Coronary artery (tissue), 2 donors: ENCODE results near the gene EID2B.

Experiments
- DNase-seq: peaks from one replicate; pipeline ENCODE4 v3.0.0-alpha.2; 2017; ENCODE audit warnings: low spot score
- H3K27ac ChIP-seq, 2 donors: fragments of 200-600 bp; sonication (generic); one replicate each; pipeline ENCODE4 v1.5.1; 2016 to 2019
- H3K4me3 ChIP-seq: fragments of 200-600 bp; sonication (generic); 2 replicates; pipeline ENCODE4 v1.5.1; 2016; ENCODE audit warnings: mild to moderate bottlenecking, moderate library complexity
- CTCF ChIP-seq: fragments of 200-600 bp; sonication (generic); IDR thresholded peaks from one replicate; pipeline ENCODE4 v1.5.1; 2019; ENCODE audit warnings: antibody characterized with exemption

EID2B gene

GRCh38 chr19:39532233-39533002 is at the start of gene EID2B:
TSS of gene EID2B (minus strand) at chr19:39532852. CDS start at chr19:39532802, 50 bp downstream.
- Histone ChIP-seq H3K27ac (peak within 1 kb of the TSS; percentile 76 to 93), H3K4me3 (peak within 1 kb of the TSS; percentile 95)
- DNase-seq: peak; percentile 95
- TF ChIP-seq CTCF: peak; percentile 91

GRCh38 chr19:39582442-39582841 is 49.8 kb upstream of the EID2B start:
- DNase-seq: no peak
- Histone ChIP-seq H3K4me3 (no peak overlapping the region), H3K27ac (no peak overlapping the region)
- no peak for TF ChIP-seq CTCF

- no peak for TF ChIP-seq CTCF
- Histone ChIP-seq H3K27ac (no peak overlapping the region), H3K4me3 (no peak overlapping the region)
- DNase-seq: no peak
These were observed 36.0 kb upstream of the EID2B start for GRCh38 chr19:39568604-39569003.

GRCh38 chr19:39566064-39566463 is 33.4 kb upstream of the EID2B start:
- DNase-seq: no peak
- H3K27ac ChIP-seq: no peak overlapping the region
- no peak for TF ChIP-seq CTCF
- no peak overlapping the region for H3K4me3 ChIP-seq

- TF ChIP-seq CTCF: no peak
- Histone ChIP-seq H3K27ac (no peak overlapping the region), H3K4me3 (no peak overlapping the region)
- no peak for DNase-seq
These were observed 30.8 kb upstream of the EID2B start for GRCh38 chr19:39563408-39563807.

- no peak overlapping the region for H3K27ac ChIP-seq
- DNase-seq: no peak
- H3K4me3 ChIP-seq: no peak overlapping the region
- no peak for TF ChIP-seq CTCF
These were observed 26.0 kb upstream of the EID2B start for GRCh38 chr19:39558624-39559117.
